GM21515 (cell line): Measurements from ENCODE around the gene SAG.

Experiments used
- ATAC-seq: cut with Tn5 transposase; IDR thresholded peaks from one replicate; pipeline ENCODE4 v1.9.1; 2021; ENCODE audit not compliant: unreplicated experiment

Gene SAG

DNA sequence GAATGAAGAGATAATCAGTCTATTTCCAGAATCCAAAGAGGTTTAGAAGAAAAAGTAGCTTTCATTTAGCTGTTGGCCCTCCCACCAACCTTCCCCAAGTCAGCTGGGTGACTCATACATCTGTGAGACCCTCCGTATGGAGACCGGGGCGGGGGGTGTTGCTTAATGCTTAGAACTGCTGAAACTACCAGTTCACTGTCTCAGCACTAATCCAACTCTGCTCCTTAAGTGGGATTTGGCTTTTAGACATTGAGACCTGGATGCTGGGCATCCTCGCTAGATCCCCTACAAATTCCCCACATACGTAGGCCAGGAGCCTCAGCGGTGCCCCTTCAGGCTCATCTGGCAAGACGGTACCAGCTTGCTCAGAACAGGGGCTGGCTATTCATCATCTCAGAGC lies at the start of gene SAG:
SAG (plus strand) TSS at position 252 of the 400 bp plus-strand sequence. CDS start 1,374 bp downstream, outside the sequence.
- ATAC-seq, result no peak

DNA sequence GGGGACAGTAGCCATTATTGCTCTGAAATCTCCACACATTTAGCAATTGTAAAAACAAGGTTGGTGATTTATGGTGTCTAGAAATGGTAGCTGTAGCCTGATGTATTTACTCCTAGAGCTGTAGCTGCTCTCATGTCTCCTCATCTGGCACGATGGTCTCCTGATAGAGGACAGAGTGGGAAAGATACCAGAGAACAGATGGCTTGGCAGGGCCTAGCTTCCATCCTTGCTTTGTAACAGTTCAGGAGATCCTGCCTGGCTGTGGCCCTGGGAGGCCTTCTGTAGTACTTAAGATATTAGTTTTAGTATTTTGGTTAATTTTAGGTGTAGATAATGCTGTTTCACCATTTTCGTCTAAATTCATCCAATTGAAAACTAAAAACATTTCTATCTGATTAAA lies 49.4 kb upstream of the SAG start:
- no peak for ATAC-seq

DNA sequence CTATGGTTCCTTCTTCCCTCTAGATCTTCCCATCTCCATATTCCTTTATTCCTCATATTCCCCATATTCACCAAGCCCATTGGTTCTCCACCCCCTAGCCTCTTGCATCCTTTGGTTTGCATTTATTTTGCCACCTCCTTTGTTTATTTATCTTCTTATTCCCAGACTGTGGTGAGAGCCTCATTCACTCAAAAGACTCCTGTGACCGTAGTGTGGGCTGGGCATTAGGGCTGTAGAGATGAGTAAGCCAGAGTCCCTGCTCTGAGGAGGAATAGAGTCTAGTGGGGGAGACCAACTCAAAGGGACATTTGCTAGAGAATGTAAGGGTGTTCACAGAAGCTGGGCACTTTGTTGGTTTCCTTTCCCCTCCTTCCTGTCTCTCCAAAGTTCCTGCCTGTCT lies 47.9 kb upstream of the SAG start:
- ATAC-seq, result no peak

DNA sequence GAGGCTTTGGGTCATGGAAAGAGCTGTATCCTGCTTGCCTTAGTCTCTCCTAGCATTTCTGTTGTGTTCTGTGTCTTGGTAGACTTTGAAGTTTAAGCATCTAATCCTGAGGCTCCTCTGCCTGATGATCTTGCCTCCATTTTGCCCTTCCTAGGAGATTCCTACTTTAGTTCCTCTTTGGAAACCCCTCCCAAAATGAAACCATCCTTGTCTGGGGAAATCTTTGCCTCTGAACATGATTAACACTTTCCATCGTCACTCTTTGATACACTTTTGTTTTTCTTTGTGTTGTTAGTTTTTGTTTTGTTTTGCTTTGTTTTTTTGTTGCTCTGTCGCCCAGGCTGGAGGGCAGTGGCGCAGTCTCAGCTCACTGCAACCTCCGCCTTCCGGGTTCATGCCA lies 47.0 kb upstream of the SAG start:
- no peak for ATAC-seq

DNA sequence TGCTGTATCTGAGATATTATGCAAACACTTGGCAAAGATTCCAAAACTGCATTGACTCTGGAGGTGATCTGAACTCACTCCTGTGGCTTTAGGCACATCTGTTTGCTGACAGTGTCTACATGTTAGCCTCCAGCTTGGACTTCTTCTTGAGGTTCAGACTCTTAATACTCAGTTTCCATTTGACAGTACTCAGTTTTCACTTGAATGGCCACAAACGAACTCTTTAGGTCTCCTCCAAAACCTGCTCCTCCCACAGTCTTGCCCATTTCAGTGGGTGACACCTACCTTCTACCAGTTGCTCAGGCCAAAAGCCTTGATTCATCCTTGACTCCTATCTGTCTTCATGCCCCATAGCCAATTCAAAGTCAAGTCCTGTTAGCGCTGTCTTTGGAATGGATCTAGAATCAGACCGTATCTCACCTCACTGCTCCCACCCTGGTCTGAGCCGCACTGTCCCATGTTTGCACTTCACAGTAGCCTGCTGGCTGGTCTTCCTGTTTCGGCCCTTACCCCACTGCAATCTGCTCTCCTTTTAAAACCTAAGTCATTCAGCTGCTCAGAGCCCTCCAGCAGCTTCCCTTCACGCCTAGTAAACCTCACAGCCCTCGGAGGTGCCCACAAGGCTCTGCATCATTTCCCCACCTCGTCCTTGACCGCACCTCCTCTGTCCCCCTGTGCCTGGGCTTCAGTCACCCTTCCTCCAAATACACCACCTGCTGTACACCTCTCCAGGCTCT lies 45.6 kb upstream of the SAG start:
- peak; percentile 67 for ATAC-seq

DNA sequence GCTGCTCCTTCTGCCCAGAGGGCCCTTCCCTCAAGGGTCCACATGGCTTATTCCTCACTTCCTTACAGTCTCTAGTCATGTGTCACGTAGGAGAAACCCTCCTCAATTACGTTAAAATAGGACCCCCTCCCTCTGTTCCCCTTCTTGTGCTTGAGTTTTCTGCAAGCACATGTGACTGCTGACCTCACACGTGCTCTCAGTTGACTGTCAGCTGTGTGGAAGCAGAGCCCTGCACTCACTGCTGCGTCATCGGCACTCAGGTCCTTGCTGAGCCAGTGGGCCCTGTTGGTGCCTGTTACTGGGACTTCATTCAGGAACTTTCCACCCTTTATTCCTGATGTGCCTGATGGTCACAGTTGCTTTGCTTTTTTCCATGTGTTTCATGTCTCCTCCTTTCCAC lies 45.1 kb upstream of the SAG start:
- no peak for ATAC-seq

DNA sequence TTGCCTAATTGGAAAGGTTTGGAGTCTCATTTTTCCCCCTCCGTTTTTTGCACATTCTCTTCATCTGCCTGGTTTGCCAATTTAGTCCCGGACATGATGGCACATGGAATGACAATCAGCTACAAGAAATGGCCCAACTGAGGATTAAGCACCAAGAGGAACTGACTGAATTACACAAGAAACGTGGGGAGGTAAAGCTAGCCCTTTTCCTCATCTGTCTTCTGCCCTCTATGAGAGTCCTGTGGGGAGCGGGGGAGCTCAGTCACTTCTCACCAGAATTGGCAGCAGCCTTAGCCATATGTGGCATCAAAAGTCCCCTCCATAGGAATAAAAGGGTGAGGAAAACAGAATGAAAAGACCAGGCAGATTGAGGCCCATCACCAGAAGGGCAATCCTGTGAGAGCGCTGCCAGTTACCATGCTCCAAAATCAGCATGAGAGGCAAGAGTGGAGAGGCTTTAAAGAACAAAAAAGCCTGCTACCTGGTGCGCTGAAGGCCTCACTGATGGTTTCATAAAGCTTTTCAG lies 44.5 kb upstream of the SAG start:
- no peak for ATAC-seq

DNA sequence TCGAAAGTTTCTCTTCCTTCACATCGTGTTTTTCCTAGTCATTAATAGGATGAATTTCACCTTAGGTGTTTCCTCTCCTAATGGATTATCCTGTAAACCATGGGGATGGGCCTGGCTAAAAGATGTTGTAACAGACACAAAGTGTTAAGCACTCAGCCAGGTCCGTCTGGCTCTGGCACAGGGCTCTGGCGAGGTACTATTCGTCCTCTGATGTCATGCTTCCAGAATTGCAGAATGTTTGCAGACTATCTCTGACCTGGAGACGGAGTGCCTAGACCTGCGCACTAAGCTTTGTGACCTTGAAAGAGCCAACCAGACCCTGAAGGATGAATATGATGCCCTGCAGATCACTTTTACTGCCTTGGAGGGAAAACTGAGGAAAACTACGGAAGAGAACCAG lies 42.9 kb upstream of the SAG start:
- ATAC-seq, result no peak

DNA sequence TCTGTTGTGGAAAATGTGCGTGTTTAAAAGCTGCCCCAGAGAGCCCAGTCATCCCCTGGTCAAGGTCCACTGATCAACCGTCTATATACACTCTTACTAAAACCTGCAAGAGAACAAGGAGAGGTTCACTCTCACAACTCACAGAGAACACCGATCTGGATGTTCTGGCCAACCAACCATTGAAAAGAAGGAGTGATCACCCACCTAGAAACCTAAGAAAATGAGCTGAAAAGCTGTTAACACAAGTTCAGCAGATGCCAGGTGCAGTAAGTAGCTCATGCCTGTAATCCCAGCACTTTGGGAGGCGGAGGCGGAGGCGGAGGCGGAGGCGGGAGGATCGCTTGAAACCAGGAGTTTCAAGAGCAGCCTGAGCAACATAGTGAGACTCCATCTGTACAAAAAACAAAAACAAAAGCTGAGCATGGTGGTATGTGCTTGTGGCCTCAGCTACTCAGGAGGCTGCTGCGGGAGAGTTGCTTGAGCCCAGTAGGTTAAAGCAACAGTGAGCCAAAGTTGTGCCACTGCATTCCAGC lies 41.7 kb upstream of the SAG start:
- ATAC-seq, result no peak

DNA sequence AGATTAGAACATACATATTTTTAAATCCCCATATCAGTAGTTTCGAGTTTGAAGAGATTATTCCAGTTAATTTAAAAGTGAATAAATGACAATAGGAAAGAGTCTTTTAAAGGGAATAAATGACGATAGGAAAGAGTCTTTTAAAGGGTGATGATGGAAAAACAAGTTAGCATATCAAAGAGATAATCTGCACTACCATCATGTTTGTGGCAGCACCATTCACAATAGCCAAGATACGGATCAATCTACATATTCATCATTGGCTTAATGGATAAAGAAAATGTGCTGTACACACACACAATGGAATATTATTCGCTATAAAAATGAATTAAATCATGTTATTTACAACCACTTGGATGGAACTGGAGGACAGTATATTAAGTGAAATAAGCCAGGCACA lies 41.1 kb upstream of the SAG start:
- ATAC-seq, result no peak

DNA sequence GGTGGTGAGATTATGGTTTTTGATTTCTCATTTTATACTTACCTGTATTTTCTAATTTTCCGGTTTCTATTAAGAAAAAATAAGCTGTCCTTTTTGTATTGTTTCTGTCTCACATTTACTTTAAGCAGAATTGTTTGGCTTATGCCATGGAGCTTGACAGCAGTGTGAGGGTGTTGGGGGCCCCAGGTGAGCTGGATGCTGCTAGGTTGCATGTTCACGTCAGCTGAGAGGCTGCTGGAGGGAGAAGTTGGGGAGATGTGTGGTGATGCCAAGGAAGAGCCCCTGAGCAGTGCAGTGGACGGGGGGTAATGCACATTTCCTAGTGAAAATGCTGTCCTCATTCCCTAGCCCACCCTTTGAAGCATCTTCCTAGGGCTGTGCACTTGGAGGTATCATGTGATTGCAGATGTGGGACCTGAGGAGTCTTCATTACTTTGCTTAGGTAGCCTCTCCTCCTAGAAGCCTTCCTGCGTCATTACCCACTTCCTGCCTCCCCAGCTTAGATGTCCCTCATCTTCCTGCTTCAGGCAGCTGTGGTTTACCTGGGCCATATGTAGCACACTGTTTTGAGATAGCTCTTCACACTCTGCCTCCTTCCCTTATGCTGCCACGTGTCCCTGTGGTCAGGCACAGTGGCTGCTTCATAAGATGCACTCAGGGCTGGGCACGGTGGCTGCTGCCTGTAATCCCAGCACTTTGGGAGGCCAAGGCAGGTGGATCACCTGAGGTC lies 39.9 kb upstream of the SAG start:
- ATAC-seq, result peak; percentile 89

DNA sequence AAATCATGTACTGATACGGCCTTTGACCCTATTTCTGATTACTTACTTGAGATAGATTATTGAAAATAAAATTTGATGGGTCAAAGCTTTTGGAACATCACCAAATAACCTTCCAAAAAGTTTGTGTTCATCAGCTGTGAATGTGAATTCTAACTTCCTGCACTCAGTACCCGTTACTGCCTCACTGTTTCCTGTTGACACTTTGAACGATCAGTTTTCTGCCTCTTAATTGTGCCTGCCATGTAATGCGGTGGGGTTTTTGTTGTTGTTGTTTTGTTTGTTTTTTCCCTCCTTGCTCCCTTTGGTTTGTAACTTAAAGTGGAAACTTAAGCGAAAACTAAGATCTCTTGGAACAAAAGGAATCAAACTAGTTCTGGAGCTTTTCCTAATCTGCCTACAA lies 37.2 kb upstream of the SAG start:
- no peak for ATAC-seq

DNA sequence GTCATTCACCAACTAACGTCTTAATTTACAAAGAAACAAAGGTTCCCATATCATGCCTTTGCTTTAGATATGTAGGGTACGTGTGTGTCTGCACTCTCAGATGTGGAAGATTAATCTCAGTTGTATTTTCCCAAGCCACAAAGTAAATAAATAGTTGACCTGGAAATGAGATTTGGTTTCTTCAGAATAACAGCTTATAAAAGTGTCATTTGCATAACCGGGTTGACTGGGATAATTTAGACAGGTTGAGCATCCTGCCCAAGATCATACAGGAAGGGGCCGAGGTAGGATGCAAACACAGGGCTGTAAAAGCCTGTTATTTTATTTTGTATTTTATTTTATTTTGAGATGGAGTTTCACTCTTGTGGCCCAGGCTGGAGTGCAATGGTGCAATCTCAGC lies 36.7 kb upstream of the SAG start:
- ATAC-seq, result no peak

DNA sequence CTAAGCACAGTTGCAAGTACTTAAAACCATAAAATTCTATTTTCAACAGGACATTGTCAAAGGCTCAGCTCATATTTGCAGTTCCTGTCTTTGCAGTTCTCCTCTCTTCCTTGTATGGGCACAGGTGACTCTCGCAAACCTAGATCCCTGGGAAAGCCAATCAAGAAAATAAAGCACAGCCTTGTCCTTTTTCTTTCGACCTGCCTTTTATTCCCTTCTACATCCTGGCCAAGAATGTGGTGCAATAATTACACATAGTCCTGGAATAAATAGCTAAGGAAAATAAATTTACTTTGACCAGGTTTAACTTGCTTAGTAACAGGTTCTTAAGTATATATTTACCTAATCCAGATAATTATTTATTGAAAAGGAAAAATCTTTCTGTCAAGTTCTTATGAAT lies 35.9 kb upstream of the SAG start:
- no peak for ATAC-seq

DNA sequence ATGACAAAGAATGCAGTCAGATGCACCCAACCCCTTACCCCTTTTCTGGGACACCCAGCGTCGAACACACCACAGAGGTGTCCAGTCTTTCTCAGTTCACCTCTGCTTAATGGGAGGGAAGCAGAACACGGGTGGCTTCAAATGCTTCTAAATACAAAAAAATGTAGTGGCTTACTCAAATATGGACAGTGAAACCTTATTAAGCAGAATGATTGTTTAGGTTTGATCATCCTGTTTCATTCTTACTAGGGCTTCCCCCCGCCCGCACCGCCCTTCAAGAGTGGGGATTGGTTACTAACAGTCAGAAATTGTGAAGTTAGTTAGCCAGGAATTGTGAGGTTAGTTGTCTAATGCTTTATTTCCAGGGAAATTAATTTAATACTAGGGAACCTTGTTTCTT lies 34.5 kb upstream of the SAG start:
- ATAC-seq, result no peak

DNA sequence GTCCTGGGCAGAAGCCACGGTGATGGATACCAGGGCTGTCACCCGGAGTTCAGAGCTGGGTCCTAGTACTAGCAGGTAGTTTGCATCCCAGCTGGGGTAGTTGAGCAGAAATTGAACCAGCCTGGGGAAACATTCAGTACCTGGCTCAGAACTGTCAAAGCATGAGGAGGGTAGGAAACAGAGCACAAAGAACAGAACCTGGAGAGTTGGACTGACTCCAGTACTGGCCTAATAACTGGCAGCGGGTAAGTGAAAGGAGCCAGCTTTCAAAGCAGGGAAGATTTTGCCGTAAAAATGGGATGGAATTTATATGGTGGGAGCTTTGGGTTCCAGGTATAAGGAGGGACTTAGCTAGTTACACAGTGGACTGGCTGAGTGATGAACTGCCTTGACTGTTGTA lies 32.4 kb upstream of the SAG start:
- ATAC-seq, result no peak

DNA sequence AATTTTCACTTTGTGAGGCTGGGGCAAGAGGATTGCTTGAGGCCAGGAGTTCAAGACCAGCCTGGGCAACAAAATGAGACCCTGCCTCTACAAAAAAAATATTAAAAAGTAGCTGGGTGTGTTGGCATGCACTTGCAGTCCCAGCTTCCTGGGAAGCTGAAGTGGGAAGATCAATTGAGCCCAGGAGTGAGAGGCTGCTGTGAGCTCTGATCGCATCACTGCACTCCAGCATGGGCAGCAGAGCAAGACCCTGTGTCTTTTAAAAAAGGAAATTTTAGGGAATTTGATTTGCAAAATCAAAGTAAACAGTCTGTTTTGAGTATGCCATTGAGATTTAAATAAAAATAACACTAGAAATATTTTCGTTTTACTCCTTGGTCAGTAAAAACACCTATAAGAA lies 28.7 kb upstream of the SAG start:
- ATAC-seq, result no peak

DNA sequence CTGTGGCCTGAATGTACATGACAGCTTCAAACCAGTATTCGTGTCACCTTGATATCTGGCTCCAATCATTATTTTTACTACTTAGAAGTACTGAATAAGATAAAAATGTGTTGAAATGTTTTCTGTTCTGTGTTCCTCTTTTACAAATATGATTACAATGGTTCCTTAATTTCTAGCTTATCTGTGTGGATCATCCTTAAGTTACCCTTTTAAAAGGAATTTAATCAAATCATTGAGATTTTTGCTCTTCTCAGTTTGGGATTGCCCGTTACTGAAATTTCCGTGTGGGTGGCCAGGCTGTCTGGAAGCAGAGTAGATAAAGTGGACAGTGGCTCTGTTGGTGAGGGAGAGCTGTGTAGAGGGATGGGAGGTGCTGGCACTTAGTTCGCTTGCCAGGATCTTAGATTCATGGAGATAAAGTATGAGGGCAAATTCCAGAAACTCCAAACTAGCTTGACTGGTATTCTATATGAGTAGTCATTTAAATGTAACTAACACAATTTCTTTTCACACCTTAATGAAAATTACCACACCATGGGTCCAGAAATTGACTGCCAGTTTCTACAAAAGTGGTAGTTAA lies 27.4 kb upstream of the SAG start:
- no peak for ATAC-seq

DNA sequence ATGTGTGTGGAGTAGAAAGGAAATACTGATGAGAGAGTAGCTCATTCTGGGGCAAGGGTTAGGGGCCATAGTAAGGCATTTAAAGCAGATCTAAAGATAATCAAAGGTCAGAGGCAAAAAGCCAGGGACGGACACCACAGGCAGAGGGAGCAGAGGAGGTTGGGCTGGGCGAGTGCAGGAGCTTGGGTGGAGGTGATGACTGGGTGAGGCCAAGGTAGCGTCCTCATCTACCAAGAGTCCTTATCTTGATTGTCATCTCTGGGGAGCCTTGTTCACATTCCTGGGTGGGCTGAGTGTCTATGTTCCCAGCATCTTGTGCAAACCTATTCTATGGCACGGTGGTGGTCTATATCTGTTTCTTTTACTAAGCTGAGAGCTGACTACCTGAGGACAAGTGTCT lies 26.1 kb upstream of the SAG start:
- ATAC-seq, result no peak

DNA sequence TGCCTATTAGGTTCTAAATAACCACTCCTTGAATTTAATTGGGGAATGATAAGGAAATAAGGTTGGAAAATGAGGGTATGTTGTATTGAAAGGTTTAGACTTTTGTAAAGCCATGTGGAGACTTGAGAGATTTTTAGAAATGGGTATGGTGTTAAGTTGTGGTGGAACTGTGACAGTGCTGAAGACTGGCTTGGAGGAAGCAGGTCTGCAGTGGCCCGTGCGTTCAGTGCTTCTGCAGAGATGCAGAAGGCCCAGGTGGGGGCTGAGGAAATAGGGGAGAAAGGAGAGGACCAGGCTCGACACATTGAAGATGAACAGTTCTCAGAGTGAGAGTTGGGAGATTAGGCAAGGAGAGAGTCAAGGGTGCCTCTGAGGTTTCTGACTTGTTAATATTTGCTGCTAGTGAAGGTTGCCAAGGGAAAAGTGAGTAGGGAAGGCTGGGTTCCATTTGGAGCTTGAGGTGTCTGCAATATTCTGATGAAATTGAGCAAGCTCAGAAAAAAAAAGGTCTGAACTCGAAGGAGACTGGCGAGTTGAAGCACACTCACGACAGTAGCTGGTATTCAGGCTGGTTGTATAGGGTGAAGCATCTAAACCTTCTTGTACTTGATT lies 25.5 kb upstream of the SAG start:
- no peak for ATAC-seq

DNA sequence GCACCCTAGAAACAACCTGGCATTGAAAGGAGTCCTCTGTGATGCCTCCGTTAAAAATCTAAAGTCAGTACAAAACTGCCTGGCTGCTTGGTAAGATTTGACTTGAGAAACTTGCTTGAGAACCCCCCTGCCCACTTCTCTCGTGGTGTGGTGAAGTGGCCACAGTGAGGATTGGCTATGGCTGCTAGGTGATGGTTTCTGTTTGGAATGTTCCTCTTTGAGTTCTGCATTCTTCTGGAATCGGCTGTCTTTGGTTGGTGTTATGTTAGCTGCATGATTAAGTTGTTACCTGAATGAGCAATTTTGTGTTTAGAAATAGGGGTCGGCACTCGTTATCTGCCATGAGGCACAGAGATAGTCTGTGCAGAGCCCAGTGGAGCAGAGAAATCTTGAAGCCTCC lies 21.7 kb upstream of the SAG start:
- no peak for ATAC-seq

DNA sequence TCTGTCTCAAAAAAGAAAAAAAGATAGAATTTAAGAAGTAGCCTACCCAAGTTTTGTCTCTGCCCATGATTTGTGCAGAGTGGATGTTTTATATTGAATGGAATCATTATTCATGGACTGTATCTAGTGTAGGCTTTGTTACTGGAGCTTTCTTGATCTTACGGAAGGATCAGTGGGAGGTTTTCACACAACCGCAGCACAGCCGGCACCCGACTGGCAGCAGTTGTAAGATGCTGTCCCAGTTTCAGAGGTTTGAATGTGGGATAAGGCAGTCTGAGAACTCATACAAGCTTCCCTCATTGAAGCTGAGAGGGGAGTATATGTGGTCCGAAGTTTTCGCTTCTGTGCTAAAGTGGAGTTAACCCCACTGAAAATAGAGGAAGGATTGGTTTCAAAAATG lies 19.7 kb upstream of the SAG start:
- no peak for ATAC-seq
